ENCODE results near the gene PGPEP1. TPM values are rescaled to one million over a fixed set of nuclear protein-coding genes. Genes with fewer than 3 reads are reported as not detected.

Gene PGPEP1
- total and polyA plus RNA-seq, 10 of the 15 experiments (the other 5 are each of a cell fraction or from before 2014, with no cell fraction given) = 13.8 to 39.4 (median 17.0) TPM

DNA sequence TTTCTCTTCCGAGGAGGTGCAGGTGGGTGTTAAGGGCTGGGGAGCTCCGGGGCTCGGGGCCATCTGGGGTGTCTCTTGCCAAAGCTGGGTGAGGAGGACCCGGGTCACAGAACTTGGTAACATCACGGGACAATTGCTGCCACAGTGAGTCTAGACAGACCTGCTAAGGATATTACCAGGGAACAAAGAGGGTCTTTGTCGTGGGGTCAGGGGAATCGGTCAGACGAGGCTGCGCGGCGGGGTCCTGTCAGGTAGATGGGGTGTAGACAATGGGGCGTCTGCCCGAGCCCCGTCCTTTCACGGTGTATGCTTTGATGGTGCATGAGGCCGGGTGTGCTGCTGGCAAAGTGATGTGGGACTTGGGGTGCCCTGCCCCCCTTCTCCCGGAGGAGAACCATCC, 7.8 kb downstream of the PGPEP1 start:
- WGBS (ENCODE audit: insufficient coverage, insufficient replicate concordance, low lambda C conversion rate, missing lambda C conversion rate) = 89% methylated on average over 17 of the region's 17 CpGs
- in situ Hi-C loops (cut with MboI) = no loop called here
- DNase-seq (ENCODE audit: low read depth, low spot score) (no peak), ATAC-seq (no peak), FAIRE-seq (no peak)
- H3K79me2 ChIP-seq (ENCODE audit: control insufficient read depth, insufficient read depth, low read length) = no peaks in the 10 kb centered on the region
- no TSS peak for BruUV-seq (replicated peaks)
- H3K9me3 ChIP-seq (replicated peaks; ENCODE audit: control insufficient read depth, insufficient read depth, low read length) = no peaks in the 10 kb centered on the region
- ChIA-PET CTCF (interaction anchor here (1.2 to 4.3 kb wide), 7 partner anchors 12 to 78 kb away, joined by 4 to 75 read pairs (median 6); no protein-coding TSS in a partner anchor), SMC1A (ENCODE audit: uncharacterized antibody, unreplicated experiment) (interaction anchor here (1.0 to 3.7 kb wide), 4 partner anchors 40 to 96 kb away, joined by 3 to 30 read pairs (median 11); no protein-coding TSS in a partner anchor), POLR2A (interaction anchor here (0.6 kb wide), 1 partner anchor 15 kb away, joined by 4 read pairs; no protein-coding TSS in a partner anchor), RAD21 (ENCODE audit: unreplicated experiment) (interaction anchor here (1.1 kb wide), 1 partner anchor 61 kb away, joined by 3 read pairs; no protein-coding TSS in a partner anchor)
- H3K9ac ChIP-seq (ENCODE audit: control insufficient read depth, insufficient read depth, low read length) = no peak overlapping the region
- no peaks in the 10 kb centered on the region for H4K20me1 ChIP-seq (ENCODE audit: control insufficient read depth, insufficient read depth)
- TF ChIP-seq YBX1 (IDR thresholded peaks at IDR 0.05) (no peak), BMI1 (IDR thresholded peaks at IDR 0.05; ENCODE audit: borderline replicate concordance) (no peak), JUND (IDR thresholded peaks at IDR 0.05; ENCODE audit: low read depth, low read length) (no peak), GABPA (IDR thresholded peaks at IDR 0.05; ENCODE audit: low read depth) (no peak), STAT3 (IDR thresholded peaks at IDR 0.05; ENCODE audit: low read depth, low read length) (no peak), TCF3 (IDR thresholded peaks at IDR 0.05; ENCODE audit: borderline replicate concordance, insufficient read depth, low read depth, low read length) (no peak), CREM (IDR thresholded peaks at IDR 0.05; ENCODE audit: low read depth) (no peak), KDM1A (IDR thresholded peaks at IDR 0.05; ENCODE audit: borderline replicate concordance) (no peak), CBX3 (IDR thresholded peaks at IDR 0.05; ENCODE audit: borderline replicate concordance, low read depth) (no peak), FOXM1 (IDR thresholded peaks at IDR 0.05; ENCODE audit: low read depth, low read length) (no peak), SP1 (IDR thresholded peaks at IDR 0.05; ENCODE audit: low read depth, low read length) (no peak), RCOR1 (conservative IDR thresholded peaks at IDR 0.05; ENCODE audit: low read depth, low read length) (no peak), HDAC2 (IDR thresholded peaks at IDR 0.05) (no peak), MYB (IDR thresholded peaks at IDR 0.05; ENCODE audit: borderline replicate concordance, low read depth, low read length) (no peak), SREBF1 (IDR thresholded peaks at IDR 0.05; ENCODE audit: low read length) (no peak), BHLHE40 (IDR thresholded peaks at IDR 0.05; ENCODE audit: borderline replicate concordance in 1 of 2, low read depth in 2 of 2, low read length in 1 of 2) (no peak)
- TF ChIP-seq, protein P1, sequence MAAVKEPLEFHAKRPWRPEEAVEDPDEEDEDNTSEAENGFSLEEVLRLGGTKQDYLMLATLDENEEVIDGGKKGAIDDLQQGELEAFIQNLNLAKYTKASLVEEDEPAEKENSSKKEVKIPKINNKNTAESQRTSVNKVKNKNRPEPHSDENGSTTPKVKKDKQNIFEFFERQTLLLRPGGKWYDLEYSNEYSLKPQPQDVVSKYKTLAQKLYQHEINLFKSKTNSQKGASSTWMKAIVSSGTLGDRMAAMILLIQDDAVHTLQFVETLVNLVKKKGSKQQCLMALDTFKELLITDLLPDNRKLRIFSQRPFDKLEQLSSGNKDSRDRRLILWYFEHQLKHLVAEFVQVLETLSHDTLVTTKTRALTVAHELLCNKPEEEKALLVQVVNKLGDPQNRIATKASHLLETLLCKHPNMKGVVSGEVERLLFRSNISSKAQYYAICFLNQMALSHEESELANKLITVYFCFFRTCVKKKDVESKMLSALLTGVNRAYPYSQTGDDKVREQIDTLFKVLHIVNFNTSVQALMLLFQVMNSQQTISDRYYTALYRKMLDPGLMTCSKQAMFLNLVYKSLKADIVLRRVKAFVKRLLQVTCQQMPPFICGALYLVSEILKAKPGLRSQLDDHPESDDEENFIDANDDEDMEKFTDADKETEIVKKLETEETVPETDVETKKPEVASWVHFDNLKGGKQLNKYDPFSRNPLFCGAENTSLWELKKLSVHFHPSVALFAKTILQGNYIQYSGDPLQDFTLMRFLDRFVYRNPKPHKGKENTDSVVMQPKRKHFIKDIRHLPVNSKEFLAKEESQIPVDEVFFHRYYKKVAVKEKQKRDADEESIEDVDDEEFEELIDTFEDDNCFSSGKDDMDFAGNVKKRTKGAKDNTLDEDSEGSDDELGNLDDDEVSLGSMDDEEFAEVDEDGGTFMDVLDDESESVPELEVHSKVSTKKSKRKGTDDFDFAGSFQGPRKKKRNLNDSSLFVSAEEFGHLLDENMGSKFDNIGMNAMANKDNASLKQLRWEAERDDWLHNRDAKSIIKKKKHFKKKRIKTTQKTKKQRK (IDR thresholded peaks at IDR 0.05; ENCODE audit: low read depth, low read length) = no peak
- TF ChIP-seq, protein P2, sequence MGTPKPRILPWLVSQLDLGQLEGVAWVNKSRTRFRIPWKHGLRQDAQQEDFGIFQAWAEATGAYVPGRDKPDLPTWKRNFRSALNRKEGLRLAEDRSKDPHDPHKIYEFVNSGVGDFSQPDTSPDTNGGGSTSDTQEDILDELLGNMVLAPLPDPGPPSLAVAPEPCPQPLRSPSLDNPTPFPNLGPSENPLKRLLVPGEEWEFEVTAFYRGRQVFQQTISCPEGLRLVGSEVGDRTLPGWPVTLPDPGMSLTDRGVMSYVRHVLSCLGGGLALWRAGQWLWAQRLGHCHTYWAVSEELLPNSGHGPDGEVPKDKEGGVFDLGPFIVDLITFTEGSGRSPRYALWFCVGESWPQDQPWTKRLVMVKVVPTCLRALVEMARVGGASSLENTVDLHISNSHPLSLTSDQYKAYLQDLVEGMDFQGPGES (IDR thresholded peaks at IDR 0.05) = no peak
- TF ChIP-seq, protein P3, sequence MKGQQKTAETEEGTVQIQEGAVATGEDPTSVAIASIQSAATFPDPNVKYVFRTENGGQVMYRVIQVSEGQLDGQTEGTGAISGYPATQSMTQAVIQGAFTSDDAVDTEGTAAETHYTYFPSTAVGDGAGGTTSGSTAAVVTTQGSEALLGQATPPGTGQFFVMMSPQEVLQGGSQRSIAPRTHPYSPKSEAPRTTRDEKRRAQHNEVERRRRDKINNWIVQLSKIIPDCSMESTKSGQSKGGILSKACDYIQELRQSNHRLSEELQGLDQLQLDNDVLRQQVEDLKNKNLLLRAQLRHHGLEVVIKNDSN (IDR thresholded peaks at IDR 0.05; ENCODE audit: borderline replicate concordance, extremely low read length, insufficient read depth, low read depth, low read length) = no peak
- no peaks in the 10 kb centered on the region for H3K4me1 ChIP-seq (ENCODE audit: control insufficient read depth, insufficient read depth, low read length)
- no peak overlapping the region for H3K4me3 ChIP-seq
- H2AFZ ChIP-seq (ENCODE audit: control insufficient read depth, low read depth, low read length) = no peak overlapping the region
- H3K36me3 ChIP-seq (ENCODE audit: control insufficient read depth in 2 of 2, insufficient read depth in 2 of 2, low read length in 1 of 2) = peaks cover 0 to 13% of the 10 kb centered on the region in 2 experiments; a peak in 1 of 4 replicates
- H3K27me3 ChIP-seq (replicated peaks in 1 of 2; ENCODE audit: control insufficient read depth in 2 of 2, insufficient read depth in 2 of 2, low read length in 1 of 2) = no peaks in the 10 kb centered on the region
- H3K27ac ChIP-seq (ENCODE audit: control insufficient read depth, insufficient read depth) = no peak overlapping the region
- intact Hi-C loops (cut with micrococcal nuclease; ENCODE audit: unreplicated experiment) = no loop called here
- H3K4me2 ChIP-seq (ENCODE audit: control insufficient read depth, insufficient read depth) = no peak overlapping the region
